ENCODE data around the gene CELF4.

CELF4 gene

GRCh38 chr18:37572736-37573135 is 7.1 kb upstream of the CELF4 start:
- DNase-seq (ENCODE audit: low read depth): no peak

GRCh38 chr18:37571266-37571665 is 5.7 kb upstream of the CELF4 start:
- no peak for DNase-seq (ENCODE audit: low read depth)

- DNase-seq (ENCODE audit: low read depth): no peak
Observed at GRCh38 chr18:37570336-37570930, 4.8 kb upstream of the CELF4 start.

GRCh38 chr18:37568671-37569070 is 3.1 kb upstream of the CELF4 start:
- no peak for DNase-seq (ENCODE audit: low read depth)

GRCh38 chr18:37567994-37568359 is 2.4 kb upstream of the CELF4 start:
- no peak for DNase-seq (ENCODE audit: low read depth)

GRCh38 chr18:37567061-37567993 is 1.7 kb upstream of the CELF4 start:
- DNase-seq (ENCODE audit: low read depth): no peak

GRCh38 chr18:37566479-37567060 is 972 bp upstream of the CELF4 start:
- no peak for DNase-seq (ENCODE audit: low read depth)

GRCh38 chr18:37565977-37566478 is 430 bp upstream of the CELF4 start:
- DNase-seq (ENCODE audit: low read depth): no peak

GRCh38 chr18:37564711-37565100 is 892 bp downstream of the CELF4 start:
- peak; percentile 4 for DNase-seq (ENCODE audit: low read depth)

GRCh38 chr18:37563931-37564392 is 1.6 kb downstream of the CELF4 start:
- DNase-seq (ENCODE audit: low read depth): no peak

GRCh38 chr18:37561986-37562385 is 3.6 kb downstream of the CELF4 start:
- DNase-seq (ENCODE audit: low read depth): no peak

- DNase-seq (ENCODE audit: low read depth): no peak
Observed at GRCh38 chr18:37560003-37560402, 5.6 kb downstream of the CELF4 start.

GRCh38 chr18:37559194-37559593 is 6.4 kb downstream of the CELF4 start:
- no peak for DNase-seq (ENCODE audit: low read depth)

GRCh38 chr18:37554399-37554787 is 11.2 kb downstream of the CELF4 start:
- DNase-seq (ENCODE audit: low read depth): no peak

- DNase-seq (ENCODE audit: low read depth): no peak
Observed at GRCh38 chr18:37553633-37554398, 11.8 kb downstream of the CELF4 start.

GRCh38 chr18:37552286-37552685 is 13.3 kb downstream of the CELF4 start:
- no peak for DNase-seq (ENCODE audit: low read depth)

GRCh38 chr18:37551846-37552245 is 13.8 kb downstream of the CELF4 start:
- no peak for DNase-seq (ENCODE audit: low read depth)

GRCh38 chr18:37551249-37551648 is 14.3 kb downstream of the CELF4 start:
- no peak for DNase-seq (ENCODE audit: low read depth)

GRCh38 chr18:37550118-37550875 is 15.3 kb downstream of the CELF4 start:
- DNase-seq (ENCODE audit: low read depth): no peak

- no peak for DNase-seq (ENCODE audit: low read depth)
Observed at GRCh38 chr18:37548679-37549289, 16.8 kb downstream of the CELF4 start.
